Adipocyte (in vitro differentiated cells): ENCODE results near the gene CES3.

ENCODE experiments used
- DNase-seq: peaks from one replicate; pipeline ENCODE4 v3.0.0-alpha.2; 2015; ENCODE audit warnings: low read depth
- H3K27me3 ChIP-seq: replicated peaks from 2 replicates; pipeline ENCODE4 v1.7.0; 2013; ENCODE audit warnings: mild to moderate bottlenecking, low read length, moderate library complexity; ENCODE audit not compliant: control insufficient read depth, insufficient read depth
- H3K36me3 ChIP-seq: 2 replicates; pipeline ENCODE4 v1.7.0; 2013; ENCODE audit warnings: low read length, mild to moderate bottlenecking, moderate library complexity; ENCODE audit not compliant: control insufficient read depth, insufficient read depth, severe bottlenecking
- H3K4me1 ChIP-seq: 2 replicates; pipeline ENCODE4 v1.7.0; 2013; ENCODE audit warnings: mild to moderate bottlenecking, low read length, moderate library complexity; ENCODE audit not compliant: control insufficient read depth, insufficient read depth
- H3K4me3 ChIP-seq: 2 replicates; pipeline ENCODE4 v1.7.0; 2013; ENCODE audit warnings: mild to moderate bottlenecking, low read length, moderate library complexity
- H3K9ac ChIP-seq: 2 replicates; pipeline ENCODE4 v1.7.0; 2013; ENCODE audit warnings: mild to moderate bottlenecking, low read length, moderate library complexity
- H3K9me3 ChIP-seq: 2 replicates; pipeline ENCODE4 v1.7.0; 2013; ENCODE audit warnings: mild to moderate bottlenecking, low read length, moderate library complexity; ENCODE audit not compliant: control insufficient read depth

CES3 gene

DNA sequence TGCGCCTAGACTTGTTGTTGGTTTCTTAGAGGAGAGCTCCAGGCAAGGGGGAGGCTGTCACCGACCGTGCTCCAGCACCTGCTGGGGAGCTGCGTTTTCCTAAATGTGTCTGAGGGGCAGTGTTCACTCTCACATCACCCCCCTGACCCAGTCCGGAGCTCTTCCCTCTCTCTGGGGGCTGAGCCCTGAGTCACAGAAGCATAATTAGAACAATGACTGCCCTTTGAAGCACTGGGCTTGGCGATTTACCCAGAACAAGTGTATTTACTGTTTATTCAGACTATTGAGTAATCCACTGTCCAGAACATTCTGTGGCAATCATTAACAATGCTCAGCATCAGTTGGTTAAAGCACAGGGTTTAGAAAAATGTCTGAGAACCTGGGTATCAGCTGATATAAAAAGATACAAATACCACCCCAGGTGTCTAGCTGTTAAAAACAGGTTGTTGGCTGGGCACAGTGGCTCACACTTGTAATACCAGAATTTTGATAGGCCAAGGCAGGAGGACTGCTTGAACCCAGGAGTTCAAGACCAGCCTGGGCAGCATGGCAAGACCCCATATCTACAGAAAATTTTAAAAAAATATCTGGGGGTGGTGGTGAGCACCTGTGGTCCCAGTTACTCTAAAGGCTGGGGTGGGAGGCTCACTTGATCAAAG is 35.4 kb downstream of the CES3 start:
- peaks cover 10% of the 10 kb centered on the region for H3K27me3 ChIP-seq
- H3K9me3 ChIP-seq: no peaks in the 10 kb centered on the region
- H3K9ac ChIP-seq: no peak overlapping the region
- H3K36me3 ChIP-seq: no peaks in the 10 kb centered on the region
- no peak overlapping the region for H3K4me3 ChIP-seq
- peaks cover 20% of the 10 kb centered on the region for H3K4me1 ChIP-seq
- peak; percentile 96 for DNase-seq

DNA sequence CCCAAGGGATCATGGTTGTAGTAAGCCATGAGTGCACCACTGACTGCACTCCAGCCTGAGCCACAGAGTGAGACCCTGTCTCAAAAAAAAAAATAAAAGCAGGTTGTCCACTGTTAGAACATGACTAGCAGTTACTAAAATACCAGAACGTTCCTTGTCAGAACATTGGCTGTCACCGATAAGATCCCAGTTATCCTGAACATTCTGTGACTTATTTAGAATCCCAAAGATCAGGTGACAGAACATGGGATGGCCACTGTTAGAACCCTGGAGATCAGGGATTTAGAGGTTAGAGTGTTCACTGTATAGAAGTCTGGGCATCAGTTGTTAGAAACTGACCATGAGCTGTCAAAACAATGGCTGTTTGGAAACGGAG is 35.9 kb downstream of the CES3 start:
- Histone ChIP-seq H3K9me3 (no peaks in the 10 kb centered on the region), H3K36me3 (no peaks in the 10 kb centered on the region), H3K9ac (no peak overlapping the region), H3K4me3 (no peak overlapping the region), H3K27me3 (peaks cover 13% of the 10 kb centered on the region), H3K4me1 (peaks cover 20% of the 10 kb centered on the region)
- DNase-seq: no peak

- Histone ChIP-seq H3K9me3 (no peaks in the 10 kb centered on the region), H3K4me1 (peaks cover 20% of the 10 kb centered on the region), H3K4me3 (peak overlapping the region; percentile 76), H3K9ac (peak overlapping the region; percentile 64), H3K36me3 (no peaks in the 10 kb centered on the region), H3K27me3 (peaks cover 18% of the 10 kb centered on the region)
- DNase-seq: peak; percentile 68
These were observed 39.6 kb downstream of the CES3 start for GRCh38 chr16:67000384-67001351.

GRCh38 chr16:67001726-67002125 is 40.7 kb downstream of the CES3 start:
- Histone ChIP-seq H3K27me3 (peaks cover 18% of the 10 kb centered on the region), H3K9ac (no peak overlapping the region), H3K4me1 (peaks cover 14% of the 10 kb centered on the region), H3K4me3 (no peak overlapping the region), H3K9me3 (no peaks in the 10 kb centered on the region), H3K36me3 (no peaks in the 10 kb centered on the region)
- DNase-seq: no peak

- H3K27me3 ChIP-seq: peaks cover 10% of the 10 kb centered on the region
- no peak overlapping the region for H3K4me3 ChIP-seq
- no peaks in the 10 kb centered on the region for H3K9me3 ChIP-seq
- no peak overlapping the region for H3K9ac ChIP-seq
- no peak for DNase-seq
- H3K36me3 ChIP-seq: no peaks in the 10 kb centered on the region
- no peaks in the 10 kb centered on the region for H3K4me1 ChIP-seq
These were observed 46.0 kb downstream of the CES3 start for GRCh38 chr16:67006930-67007658.

GRCh38 chr16:67009158-67009557 is 48.1 kb downstream of the CES3 start:
- no peak overlapping the region for H3K4me3 ChIP-seq
- no peaks in the 10 kb centered on the region for H3K9me3 ChIP-seq
- no peaks in the 10 kb centered on the region for H3K36me3 ChIP-seq
- no peak for DNase-seq
- peaks cover 7% of the 10 kb centered on the region for H3K4me1 ChIP-seq
- H3K27me3 ChIP-seq: no peaks in the 10 kb centered on the region
- H3K9ac ChIP-seq: no peak overlapping the region

DNA sequence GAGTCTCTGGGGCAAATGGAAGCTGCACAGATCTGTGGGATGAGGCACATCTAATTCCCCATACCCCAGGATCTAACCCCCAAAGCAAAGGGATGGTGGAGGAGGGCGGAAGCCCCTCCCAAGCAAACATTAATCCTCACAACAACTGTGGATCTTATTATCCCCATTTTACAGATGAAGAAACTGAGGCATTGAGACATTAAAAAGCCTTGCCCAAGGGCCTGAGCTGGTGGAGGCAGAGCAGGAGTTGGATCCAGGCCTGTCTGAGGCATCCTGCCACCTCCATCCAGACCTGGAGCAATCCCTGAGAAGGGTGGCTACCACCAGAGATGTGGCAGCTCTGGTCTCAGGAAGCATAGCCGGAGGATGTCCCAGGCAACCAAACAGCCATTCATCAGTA is 50.2 kb downstream of the CES3 start:
- H3K27me3 ChIP-seq: no peaks in the 10 kb centered on the region
- no peaks in the 10 kb centered on the region for H3K9me3 ChIP-seq
- H3K36me3 ChIP-seq: no peaks in the 10 kb centered on the region
- no peak overlapping the region for H3K4me3 ChIP-seq
- H3K4me1 ChIP-seq: peaks cover 14% of the 10 kb centered on the region
- DNase-seq: no peak
- no peak overlapping the region for H3K9ac ChIP-seq

GRCh38 chr16:67013233-67013822 is 52.3 kb downstream of the CES3 start:
- Histone ChIP-seq H3K9ac (peak overlapping the region; percentile 77), H3K4me1 (peaks cover 14% of the 10 kb centered on the region), H3K4me3 (peak overlapping the region; percentile 74), H3K27me3 (no peaks in the 10 kb centered on the region), H3K36me3 (no peaks in the 10 kb centered on the region), H3K9me3 (no peaks in the 10 kb centered on the region)
- DNase-seq: no peak

DNA sequence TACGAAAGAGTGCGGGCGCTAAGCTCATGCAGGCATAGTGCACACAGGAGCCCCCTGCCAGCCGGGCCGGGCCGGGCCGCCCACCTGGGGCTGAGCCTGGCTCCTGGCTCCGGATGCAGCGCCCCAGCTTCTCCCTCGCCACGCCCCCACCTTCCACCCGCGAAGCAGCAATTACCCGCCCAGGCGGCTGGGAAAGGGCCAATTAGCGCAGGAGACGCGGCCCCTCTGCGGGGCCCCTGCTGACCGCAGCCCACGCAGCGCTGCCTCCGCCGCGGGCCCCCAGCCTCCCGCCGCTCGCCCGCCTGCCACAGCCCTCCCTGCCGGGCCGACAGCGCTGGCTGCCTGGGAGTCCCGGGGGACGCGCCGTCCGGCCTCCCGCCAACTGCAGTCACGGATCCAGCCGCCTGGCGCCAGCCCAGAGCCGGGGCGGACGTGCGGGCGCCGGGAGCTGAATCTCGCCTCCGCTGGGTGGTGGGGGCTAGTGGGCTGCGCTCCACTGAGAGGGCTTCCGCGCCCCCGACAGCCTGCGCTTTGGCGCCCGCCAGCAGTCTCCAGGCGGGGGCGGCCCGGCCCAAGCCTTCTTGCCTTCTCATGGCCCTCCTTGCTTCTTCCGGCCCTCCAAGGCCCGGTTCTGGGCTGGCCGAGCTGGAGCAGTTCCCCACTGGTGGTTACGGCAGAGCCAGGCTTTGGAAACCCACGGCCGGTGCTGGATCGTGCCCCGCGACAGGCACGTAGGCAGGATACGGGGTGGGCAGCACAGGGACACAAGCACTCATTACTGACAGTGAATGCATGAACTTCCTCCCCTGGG is 53.0 kb downstream of the CES3 start:
- Histone ChIP-seq H3K27me3 (no peaks in the 10 kb centered on the region), H3K9ac (peak overlapping the region; percentile 77), H3K4me3 (peak overlapping the region; percentile 74), H3K4me1 (peaks cover 14% of the 10 kb centered on the region), H3K9me3 (no peaks in the 10 kb centered on the region), H3K36me3 (no peaks in the 10 kb centered on the region)
- DNase-seq: peak; percentile 89

GRCh38 chr16:67014634-67015312 is 53.7 kb downstream of the CES3 start:
- Histone ChIP-seq H3K9ac (peak overlapping the region; percentile 77), H3K4me1 (peaks cover 14% of the 10 kb centered on the region), H3K4me3 (peak overlapping the region; percentile 74), H3K9me3 (no peaks in the 10 kb centered on the region), H3K36me3 (no peaks in the 10 kb centered on the region), H3K27me3 (no peaks in the 10 kb centered on the region)
- no peak for DNase-seq
